G401 (cell line): ENCODE results near the gene CT45A8. TPM values are rescaled to one million over a fixed set of nuclear protein-coding genes. Genes with fewer than 3 reads are reported as not detected.
"Not testable (repeated sequence)": the region's sequence is repeated elsewhere in the genome, so short reads cannot be mapped to it uniquely, and the experiment has no call there.

ENCODE experiments used
- DNase-seq: peaks from one replicate; pipeline ENCODE4 v3.0.0-alpha.2; 2015; ENCODE audit warnings: low spot score
- in situ Hi-C: cut with HindIII; loops from 2 replicates; pipeline ENCODE4 v1.10.0; 2016; ENCODE audit warnings: low sequenced_read_pairs, mixed read lengths
- total RNA-seq: library from RNA; depleted of rRNA; stranded (reverse); fragments of >200 nt; shearing (Covaris generic); gene quantifications from 2 replicates; pipeline ENCODE4 v1.2.3, GENCODE V29; 2014; rRNA removed

The CT45A8 gene, protein sequence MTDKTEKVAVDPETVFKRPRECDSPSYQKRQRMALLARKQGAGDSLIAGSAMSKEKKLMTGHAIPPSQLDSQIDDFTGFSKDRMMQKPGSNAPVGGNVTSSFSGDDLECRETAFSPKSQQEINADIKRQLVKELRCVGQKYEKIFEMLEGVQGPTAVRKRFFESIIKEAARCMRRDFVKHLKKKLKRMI
- not detected in 2 replicates for total RNA-seq

DNA sequence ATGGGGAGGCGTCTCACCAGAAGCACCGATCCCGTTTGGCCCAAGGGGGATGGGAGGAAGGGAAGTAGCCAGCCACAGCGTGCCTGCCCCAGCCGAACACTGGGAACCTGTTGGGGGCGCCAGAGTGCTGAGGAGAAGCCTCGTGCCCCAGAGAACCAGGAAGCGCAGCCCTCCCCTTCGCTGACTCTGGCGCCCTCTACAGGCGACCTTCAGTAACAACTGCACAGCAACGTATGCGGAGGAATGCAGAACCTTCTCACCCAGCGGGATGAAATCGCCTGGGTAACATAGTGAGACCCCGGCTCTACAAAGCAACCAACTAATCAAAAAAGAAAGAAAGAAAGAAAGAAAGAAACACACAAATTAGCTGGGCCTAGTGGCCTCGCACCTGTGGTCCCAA is at the start of gene CT45A8:
Gene CT45A8, minus strand, starts transcription at position 101 of the 400 bp plus-strand sequence. CDS start 3,755 bp downstream, outside the sequence.
- in situ Hi-C loops, DNase-seq: not testable (repeated sequence)

DNA sequence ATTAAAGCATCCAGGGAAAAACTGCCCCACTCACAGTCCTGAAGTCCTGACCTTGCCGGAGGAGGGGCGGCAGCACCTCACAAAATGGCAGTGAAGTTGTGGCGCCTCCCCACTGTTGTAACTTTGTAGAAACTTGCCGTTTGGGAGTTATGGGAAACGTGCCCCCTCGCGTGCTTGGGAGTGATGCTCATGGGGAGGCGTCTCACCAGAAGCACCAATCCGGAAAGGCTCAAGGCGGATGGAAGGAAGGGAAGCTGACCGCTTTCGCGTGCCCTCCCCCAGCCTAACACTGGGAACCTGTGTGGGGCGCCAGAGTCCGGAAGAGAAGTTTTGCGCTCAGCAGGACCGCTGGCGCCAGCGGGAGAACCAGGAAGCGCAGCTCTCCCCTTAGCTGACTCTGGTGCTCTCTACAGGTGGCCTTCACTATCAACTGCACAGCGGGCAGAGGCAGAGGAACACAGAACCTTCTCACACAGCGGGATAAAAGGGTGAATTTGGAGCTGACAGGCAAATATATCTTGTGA is 39.0 kb upstream of the CT45A8 start, which contains the start of the genes CT45A10 and SAGE1:
Gene CT45A10, minus strand, starts transcription at position 151 of the 524 bp plus-strand sequence. CDS start 8,100 bp downstream, outside the sequence.
Gene SAGE1, plus strand, starts transcription at position 423 of the 524 bp plus-strand sequence. CDS start 2,527 bp downstream, outside the sequence.
- in situ Hi-C loops = no loop called here
- DNase-seq = no peak

DNA sequence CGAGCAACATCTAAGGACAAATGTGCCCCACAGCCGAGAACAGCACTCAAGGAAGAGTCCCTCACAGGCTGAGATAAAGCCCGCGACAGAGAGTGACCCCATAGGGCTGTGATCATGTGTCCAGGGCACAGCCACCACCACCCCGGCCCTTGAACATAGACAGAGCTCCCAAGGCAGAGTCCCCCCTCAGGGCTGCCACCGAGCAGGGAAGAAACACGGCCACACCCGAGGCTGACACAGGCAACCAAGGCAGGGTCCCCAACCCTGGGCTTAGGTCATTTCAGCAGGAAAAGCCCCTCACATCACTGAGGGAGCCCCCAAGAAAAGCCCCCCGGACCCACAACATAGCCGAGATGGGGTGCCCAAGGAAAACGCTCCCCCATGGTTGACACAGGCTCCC is 38.4 kb upstream of the CT45A8 start:
- in situ Hi-C loops = no loop called here

DNA sequence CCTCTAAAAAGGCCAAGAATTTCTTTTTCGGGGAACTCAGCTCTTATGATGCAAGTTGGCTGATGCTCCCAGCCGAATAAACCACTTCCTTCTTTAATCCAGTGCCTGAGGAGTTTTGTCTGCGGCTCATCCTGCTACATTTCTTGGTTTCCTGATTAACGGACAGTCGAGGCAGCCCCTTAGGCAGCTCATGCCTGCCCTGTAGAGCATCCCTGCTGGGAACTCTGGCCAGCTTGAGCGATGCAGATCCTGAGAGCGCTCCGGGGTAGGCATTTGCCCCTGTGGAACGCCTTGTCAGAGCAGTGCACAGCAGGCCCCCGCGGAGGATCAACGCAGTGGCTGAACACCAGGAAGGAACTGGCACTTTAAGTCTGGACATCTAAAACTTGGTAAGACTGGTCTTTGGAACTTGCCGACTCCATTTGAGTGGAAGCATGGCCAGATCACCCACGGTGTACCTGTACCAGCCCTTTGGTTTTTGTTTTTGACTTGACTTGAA is 35.8 kb upstream of the CT45A8 start:
- no peak for DNase-seq
- in situ Hi-C loops = no loop called here

More for the DNA sequence above, 38.4 kb upstream of the CT45A8 start:
- DNase-seq = no peak

DNA sequence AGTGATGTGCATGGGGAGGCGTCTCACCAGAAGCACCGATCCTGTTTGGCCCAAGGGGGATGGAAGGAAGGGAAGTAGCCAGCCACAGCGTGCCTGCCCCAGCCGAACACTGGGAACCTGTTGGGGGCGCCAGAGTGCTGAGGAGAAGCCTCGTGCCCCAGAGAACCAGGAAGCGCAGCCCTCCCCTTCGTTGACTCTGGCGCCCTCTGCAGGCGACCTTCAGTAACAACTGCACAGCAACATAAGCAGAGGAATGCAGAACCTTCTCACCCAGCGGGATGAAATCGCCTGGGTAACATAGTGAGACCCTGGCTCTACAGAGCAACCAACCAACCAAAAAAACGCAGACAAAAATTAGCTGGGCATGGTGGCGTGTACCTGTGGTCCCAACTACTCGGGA is 34.6 kb upstream of the CT45A8 start:
- in situ Hi-C loops, DNase-seq: not testable (repeated sequence)

DNA sequence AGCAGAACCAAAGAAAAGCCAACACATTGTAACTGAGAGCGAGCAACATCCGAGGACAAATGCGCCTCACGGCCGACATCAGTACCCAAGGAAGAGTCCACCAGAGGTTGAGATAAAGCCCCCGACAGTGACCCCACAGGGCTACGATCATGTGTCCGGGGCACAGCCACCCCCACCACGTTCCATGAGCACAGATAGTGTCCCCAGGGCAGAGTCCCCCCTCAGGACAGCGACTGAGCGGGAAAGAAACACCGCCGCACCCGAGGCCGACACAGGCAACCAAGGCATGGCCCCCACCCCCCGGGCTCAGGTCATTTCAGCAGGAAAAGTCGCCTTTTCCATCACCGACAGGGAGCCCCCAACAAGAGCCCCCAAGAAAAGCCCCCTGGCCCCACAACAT is 33.9 kb upstream of the CT45A8 start:
- DNase-seq, in situ Hi-C loops: not testable (repeated sequence)

DNA sequence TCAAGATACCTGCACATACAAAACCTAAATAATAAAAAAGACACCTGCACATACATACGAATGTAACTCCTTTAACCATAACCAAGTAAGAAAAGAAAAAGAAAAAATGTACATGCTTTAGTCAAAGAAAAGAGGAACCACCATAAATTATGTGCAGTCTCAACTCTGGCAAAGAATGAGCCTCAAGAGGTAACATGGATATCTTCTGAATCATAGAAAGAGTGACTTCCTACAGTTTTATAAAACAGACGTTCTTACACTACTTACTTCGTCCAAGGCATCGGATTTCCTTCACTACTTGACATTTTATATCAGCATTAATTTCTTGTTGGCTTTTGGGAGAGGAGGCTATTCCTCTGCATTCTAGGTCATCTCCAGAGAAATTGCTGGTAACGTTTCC is 28.4 kb upstream of the CT45A8 start:
- DNase-seq, in situ Hi-C loops: not testable (repeated sequence)

DNA sequence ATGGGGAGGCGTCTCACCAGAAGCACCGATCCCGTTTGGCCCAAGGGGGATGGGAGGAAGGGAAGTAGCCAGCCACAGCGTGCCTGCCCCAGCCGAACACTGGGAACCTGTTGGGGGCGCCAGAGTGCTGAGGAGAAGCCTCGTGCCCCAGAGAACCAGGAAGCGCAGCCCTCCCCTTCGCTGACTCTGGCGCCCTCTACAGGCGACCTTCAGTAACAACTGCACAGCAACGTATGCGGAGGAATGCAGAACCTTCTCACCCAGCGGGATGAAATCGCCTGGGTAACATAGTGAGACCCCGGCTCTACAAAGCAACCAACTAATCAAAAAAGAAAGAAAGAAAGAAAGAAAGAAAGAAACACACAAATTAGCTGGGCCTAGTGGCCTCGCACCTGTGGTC is 17.4 kb upstream of the CT45A8 start, which contains the start of gene CT45A9:
Gene CT45A9, minus strand, starts transcription at position 101 of the 400 bp plus-strand sequence. CDS start 3,751 bp downstream, outside the sequence.
- DNase-seq, in situ Hi-C loops: not testable (repeated sequence)

DNA sequence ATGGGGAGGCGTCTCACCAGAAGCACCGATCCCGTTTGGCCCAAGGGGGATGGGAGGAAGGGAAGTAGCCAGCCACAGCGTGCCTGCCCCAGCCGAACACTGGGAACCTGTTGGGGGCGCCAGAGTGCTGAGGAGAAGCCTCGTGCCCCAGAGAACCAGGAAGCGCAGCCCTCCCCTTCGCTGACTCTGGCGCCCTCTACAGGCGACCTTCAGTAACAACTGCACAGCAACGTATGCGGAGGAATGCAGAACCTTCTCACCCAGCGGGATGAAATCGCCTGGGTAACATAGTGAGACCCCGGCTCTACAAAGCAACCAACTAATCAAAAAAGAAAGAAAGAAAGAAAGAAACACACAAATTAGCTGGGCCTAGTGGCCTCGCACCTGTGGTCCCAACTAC is 17.2 kb downstream of the CT45A8 start, which contains the start of gene CT45A7:
Gene CT45A7, minus strand, starts transcription at position 101 of the 400 bp plus-strand sequence. CDS start 3,747 bp downstream, outside the sequence.
- in situ Hi-C loops, DNase-seq: not testable (repeated sequence)

DNA sequence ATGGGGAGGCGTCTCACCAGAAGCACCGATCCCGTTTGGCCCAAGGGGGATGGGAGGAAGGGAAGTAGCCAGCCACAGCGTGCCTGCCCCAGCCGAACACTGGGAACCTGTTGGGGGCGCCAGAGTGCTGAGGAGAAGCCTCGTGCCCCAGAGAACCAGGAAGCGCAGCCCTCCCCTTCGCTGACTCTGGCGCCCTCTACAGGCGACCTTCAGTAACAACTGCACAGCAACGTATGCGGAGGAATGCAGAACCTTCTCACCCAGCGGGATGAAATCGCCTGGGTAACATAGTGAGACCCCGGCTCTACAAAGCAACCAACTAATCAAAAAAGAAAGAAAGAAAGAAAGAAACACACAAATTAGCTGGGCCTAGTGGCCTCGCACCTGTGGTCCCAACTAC is 34.4 kb downstream of the CT45A8 start, which contains the start of gene CT45A2:
Gene CT45A2, minus strand, starts transcription at position 101 of the 400 bp plus-strand sequence. CDS start 3,747 bp downstream, outside the sequence.
- in situ Hi-C loops, DNase-seq: not testable (repeated sequence)

DNA sequence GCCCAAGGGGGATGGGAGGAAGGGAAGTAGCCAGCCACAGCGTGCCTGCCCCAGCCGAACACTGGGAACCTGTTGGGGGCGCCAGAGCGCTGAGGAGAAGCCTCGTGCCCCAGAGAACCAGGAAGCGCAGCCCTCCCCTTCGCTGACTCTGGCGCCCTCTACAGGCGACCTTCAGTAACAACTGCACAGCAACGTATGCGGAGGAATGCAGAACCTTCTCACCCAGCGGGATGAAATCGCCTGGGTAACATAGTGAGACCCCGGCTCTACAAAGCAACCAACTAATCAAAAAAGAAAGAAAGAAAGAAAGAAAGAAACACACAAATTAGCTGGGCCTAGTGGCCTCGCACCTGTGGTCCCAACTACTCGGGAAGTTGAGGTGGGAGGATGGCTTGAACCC is 51.7 kb downstream of the CT45A8 start, which contains the start of gene CT45A6:
Gene CT45A6, minus strand, starts transcription at position 101 of the 400 bp plus-strand sequence. CDS start 3,794 bp downstream, outside the sequence.
- DNase-seq, in situ Hi-C loops: not testable (repeated sequence)

Other genes with a start within 250 kb of the CT45A8 start
- not detected in 2 replicates for gene CT45A1, start 140.9 kb downstream of the CT45A8 start, total RNA-seq
- 1.7 TPM in 1 of 2 replicates, not detected in the other for gene CT45A3, start 86.3 kb downstream of the CT45A8 start, total RNA-seq
- gene CT45A5, start 69.0 kb downstream of the CT45A8 start, total RNA-seq = 0.61 TPM in 1 of 2 replicates, not detected in the other
- not detected in 2 replicates for gene CT45A6, start 51.8 kb downstream of the CT45A8 start, total RNA-seq
- gene CT45A2, start 34.5 kb downstream of the CT45A8 start, total RNA-seq = not detected in 2 replicates
- not detected in 2 replicates for gene CT45A7, start 17.3 kb downstream of the CT45A8 start, total RNA-seq
- gene CT45A9, start 17.3 kb upstream of the CT45A8 start, total RNA-seq = not detected in 2 replicates
- not detected in 2 replicates for gene CT45A10, start 38.9 kb upstream of the CT45A8 start, total RNA-seq
- not detected in 2 replicates for gene SAGE1, start 39.2 kb upstream of the CT45A8 start, total RNA-seq
- gene MMGT1, start 119.5 kb upstream of the CT45A8 start, total RNA-seq = 16.6 and 21.1 TPM in 2 replicates
- gene SLC9A6, start 130.9 kb upstream of the CT45A8 start, total RNA-seq = 5.5 and 6.4 TPM in 2 replicates